ENCODE data around the gene DEGS2.

Gene DEGS2

GRCh38 chr14:100146531-100147091 lies 12.8 kb downstream of the DEGS2 start:
- Histone ChIP-seq H3K4me1 (ENCODE audit: insufficient read depth, low read length, poor library complexity, severe bottlenecking) (no peaks in the 10 kb centered on the region), H3K79me2 (ENCODE audit: insufficient read depth, low read length) (no peaks in the 10 kb centered on the region), H3K9me2 (replicated peaks; ENCODE audit: low read depth, low read length) (no peaks in the 10 kb centered on the region), H3K36me3 (ENCODE audit: insufficient read depth, low read length) (peaks cover 26% of the 10 kb centered on the region; the same call in 1 of the 2 replicates), H3K9ac (ENCODE audit: low read depth, low read length, poor library complexity, severe bottlenecking) (no peak overlapping the region), H3K27me3 (ENCODE audit: insufficient read depth, low read length, poor library complexity, severe bottlenecking) (no peaks in the 10 kb centered on the region), H2AFZ (ENCODE audit: low read length) (no peak overlapping the region), H3F3A (ENCODE audit: low read depth) (no peaks in the 10 kb centered on the region), H3K9me3 (ENCODE audit: insufficient read depth, low read depth, low read length) (no peaks in the 10 kb centered on the region), H4K20me1 (ENCODE audit: insufficient read depth, low read length, poor library complexity, severe bottlenecking) (no peaks in the 10 kb centered on the region), H3K4me3 (ENCODE audit: low read length, poor library complexity, severe bottlenecking) (no peak overlapping the region), H3K4me2 (ENCODE audit: low read depth, low read length, poor library complexity, severe bottlenecking) (no peak overlapping the region)
- TF ChIP-seq CTCF (conservative IDR thresholded peaks at IDR 0.05; ENCODE audit: low read length) (no peak), EZH2phosphoT487 (IDR thresholded peaks at IDR 0.05; ENCODE audit: borderline replicate concordance) (no peak)

GRCh38 chr14:100145682-100146464 lies 13.6 kb downstream of the DEGS2 start:
- H3F3A ChIP-seq (ENCODE audit: low read depth): no peaks in the 10 kb centered on the region
- no peaks in the 10 kb centered on the region for H3K79me2 ChIP-seq (ENCODE audit: insufficient read depth, low read length)
- no peaks in the 10 kb centered on the region for H3K4me1 ChIP-seq (ENCODE audit: insufficient read depth, low read length, poor library complexity, severe bottlenecking)
- H3K4me2 ChIP-seq (ENCODE audit: low read depth, low read length, poor library complexity, severe bottlenecking): no peak overlapping the region
- H3K9ac ChIP-seq (ENCODE audit: low read depth, low read length, poor library complexity, severe bottlenecking): no peak overlapping the region
- no peak overlapping the region for H3K4me3 ChIP-seq (ENCODE audit: low read length, poor library complexity, severe bottlenecking)
- H2AFZ ChIP-seq (ENCODE audit: low read length): no peak overlapping the region
- H3K9me3 ChIP-seq (ENCODE audit: insufficient read depth, low read depth, low read length): no peaks in the 10 kb centered on the region
- H3K9me2 ChIP-seq (replicated peaks; ENCODE audit: low read depth, low read length): no peaks in the 10 kb centered on the region
- no peaks in the 10 kb centered on the region for H4K20me1 ChIP-seq (ENCODE audit: insufficient read depth, low read length, poor library complexity, severe bottlenecking)
- no peak for TF ChIP-seq CTCF (conservative IDR thresholded peaks at IDR 0.05; ENCODE audit: low read length)
- no peak for TF ChIP-seq EZH2phosphoT487 (IDR thresholded peaks at IDR 0.05; ENCODE audit: borderline replicate concordance)
- H3K36me3 ChIP-seq (ENCODE audit: insufficient read depth, low read length): peaks cover 29% of the 10 kb centered on the region; the same call in 1 of the 2 replicates
- H3K27me3 ChIP-seq (ENCODE audit: insufficient read depth, low read length, poor library complexity, severe bottlenecking): no peaks in the 10 kb centered on the region

GRCh38 chr14:100144996-100145646 lies 14.3 kb downstream of the DEGS2 start:
- Histone ChIP-seq H3K4me1 (ENCODE audit: insufficient read depth, low read length, poor library complexity, severe bottlenecking) (no peaks in the 10 kb centered on the region), H3K9me3 (ENCODE audit: insufficient read depth, low read depth, low read length) (no peaks in the 10 kb centered on the region), H3K27me3 (ENCODE audit: insufficient read depth, low read length, poor library complexity, severe bottlenecking) (no peaks in the 10 kb centered on the region), H3K4me2 (ENCODE audit: low read depth, low read length, poor library complexity, severe bottlenecking) (no peak overlapping the region), H3K9me2 (replicated peaks; ENCODE audit: low read depth, low read length) (no peaks in the 10 kb centered on the region), H3F3A (ENCODE audit: low read depth) (no peaks in the 10 kb centered on the region), H3K79me2 (ENCODE audit: insufficient read depth, low read length) (no peaks in the 10 kb centered on the region), H3K9ac (ENCODE audit: low read depth, low read length, poor library complexity, severe bottlenecking) (no peak overlapping the region), H3K4me3 (ENCODE audit: low read length, poor library complexity, severe bottlenecking) (no peak overlapping the region), H2AFZ (ENCODE audit: low read length) (no peak overlapping the region), H4K20me1 (ENCODE audit: insufficient read depth, low read length, poor library complexity, severe bottlenecking) (no peaks in the 10 kb centered on the region), H3K36me3 (ENCODE audit: insufficient read depth, low read length) (peaks cover 29% of the 10 kb centered on the region; the same call in 1 of the 2 replicates)
- no peak for TF ChIP-seq EZH2phosphoT487 (IDR thresholded peaks at IDR 0.05; ENCODE audit: borderline replicate concordance)
- TF ChIP-seq CTCF (conservative IDR thresholded peaks at IDR 0.05; ENCODE audit: low read length): no peak
